Mesenchymal stem cell (in vitro differentiated cells and primary cell): Measurements from ENCODE around the gene SLC39A6.
"Not testable (repeated sequence)": the region's sequence is repeated elsewhere in the genome, so short reads cannot be mapped to it uniquely, and the experiment has no call there.

Experiments used
- DNase-seq: peaks from one replicate; pipeline ENCODE4 v3.0.0-alpha.2; 2013
- H2AFZ ChIP-seq: one replicate; pipeline ENCODE4 v1.6.1; 2013; ENCODE audit warnings: low read depth, mild to moderate bottlenecking, control low read depth, inconsistent platforms, low read length, moderate library complexity
- H2AK5ac ChIP-seq: 2 replicates; pipeline ENCODE4 v1.6.1; 2013; ENCODE audit warnings: low read length, moderate library complexity, mild to moderate bottlenecking, inconsistent platforms; ENCODE audit not compliant: severe bottlenecking
- H2BK120ac ChIP-seq: one replicate; pipeline ENCODE4 v1.6.1; 2013; ENCODE audit warnings: low read depth, mild to moderate bottlenecking, inconsistent platforms, low read length, moderate library complexity
- H2BK12ac ChIP-seq, 2 experiments: one replicate each; pipeline ENCODE4 v1.6.1; 2013; ENCODE audit warnings: inconsistent platforms in 2 of 2, low read length in 2 of 2, mild to moderate bottlenecking in 2 of 2, moderate library complexity in 2 of 2, control low read depth in 1 of 2
- H2BK15ac ChIP-seq: one replicate; pipeline ENCODE4 v1.6.1; 2013; ENCODE audit warnings: mild to moderate bottlenecking, low read depth, inconsistent platforms; ENCODE audit not compliant: poor library complexity, severe bottlenecking
- H2BK5ac ChIP-seq: 2 replicates; pipeline ENCODE4 v1.6.1; 2013; ENCODE audit warnings: low read depth, mild to moderate bottlenecking, low read length, control low read depth, inconsistent platforms; ENCODE audit not compliant: poor library complexity, severe bottlenecking
- H3K14ac ChIP-seq, 2 experiments: one replicate each; pipeline ENCODE4 v1.6.1; 2013; ENCODE audit warnings: inconsistent platforms in 2 of 2, low read length in 2 of 2, control low read depth in 1 of 2, mild to moderate bottlenecking in 1 of 2, moderate library complexity in 1 of 2
- H3K18ac ChIP-seq, 2 experiments: one replicate each; pipeline ENCODE4 v1.6.1; 2013; ENCODE audit warnings: inconsistent platforms in 2 of 2, low read length in 2 of 2, control low read depth in 1 of 2, low read depth in 1 of 2, mild to moderate bottlenecking in 1 of 2
- H3K23ac ChIP-seq, 2 experiments: one replicate each; pipeline ENCODE4 v1.6.1; 2013; ENCODE audit warnings: inconsistent platforms in 2 of 2, low read length in 2 of 2, mild to moderate bottlenecking in 2 of 2, moderate library complexity in 2 of 2, control low read depth in 1 of 2
- H3K27ac ChIP-seq: 2 replicates; pipeline ENCODE4 v1.5.1; 2013; ENCODE audit warnings: mild to moderate bottlenecking, moderate library complexity, low read length, control low read depth, inconsistent platforms; ENCODE audit not compliant: poor library complexity, severe bottlenecking
- H3K27me3 ChIP-seq, 2 experiments: 2 replicates each; pipeline versions ENCODE4 v1.6.1 to v1.7.0; 2013; ENCODE audit warnings: low read length in 2 of 2, mild to moderate bottlenecking in 2 of 2, moderate library complexity in 2 of 2, control low read depth in 1 of 2, inconsistent platforms in 1 of 2; ENCODE audit not compliant: control insufficient read depth in 1 of 2, insufficient read depth in 1 of 2
- H3K36me3 ChIP-seq, 2 experiments: 2 replicates each; pipeline versions ENCODE4 v1.6.1 to v1.7.0; 2013; ENCODE audit warnings: low read length in 2 of 2, control low read depth in 1 of 2, inconsistent platforms in 1 of 2, low read depth in 1 of 2, mild to moderate bottlenecking in 1 of 2; ENCODE audit not compliant: insufficient read depth in 2 of 2, control insufficient read depth in 1 of 2
- H3K4ac ChIP-seq, 2 experiments: one replicate each; pipeline ENCODE4 v1.6.1; 2013; ENCODE audit warnings: inconsistent platforms in 2 of 2, low read length in 2 of 2, mild to moderate bottlenecking in 2 of 2, moderate library complexity in 2 of 2, control low read depth in 1 of 2, low read depth in 1 of 2
- H3K4me1 ChIP-seq: 2 replicates; pipeline ENCODE4 v1.6.1; 2013; ENCODE audit warnings: low read depth, low read length, control low read depth; ENCODE audit not compliant: control insufficient read depth, insufficient read depth
- H3K4me2 ChIP-seq: 2 replicates; pipeline ENCODE4 v1.6.1; 2013; ENCODE audit warnings: low read length, mild to moderate bottlenecking, inconsistent platforms; ENCODE audit not compliant: poor library complexity, severe bottlenecking
- H3K4me3 ChIP-seq, 2 experiments: 2 replicates each; pipeline versions ENCODE4 v1.5.1 to v1.7.0; 2013; ENCODE audit warnings: low read length in 2 of 2, mild to moderate bottlenecking in 2 of 2, control low read depth in 1 of 2, low read depth in 1 of 2; ENCODE audit not compliant: insufficient read depth in 1 of 2
- H3K79me1 ChIP-seq: replicated peaks from 2 replicates; pipeline ENCODE4 v1.6.1; 2013; ENCODE audit warnings: mild to moderate bottlenecking, control low read depth, low read length, inconsistent platforms; ENCODE audit not compliant: poor library complexity, severe bottlenecking
- H3K9ac ChIP-seq: 2 replicates; pipeline ENCODE4 v1.7.0; 2013; ENCODE audit warnings: mild to moderate bottlenecking, low read length, moderate library complexity
- H3K9me3 ChIP-seq: 2 replicates; pipeline ENCODE4 v1.7.0; 2013; ENCODE audit warnings: mild to moderate bottlenecking, low read length; ENCODE audit not compliant: control insufficient read depth
- H4K8ac ChIP-seq: one replicate; pipeline ENCODE4 v1.6.1; 2013; ENCODE audit warnings: inconsistent platforms, mild to moderate bottlenecking, low read length, moderate library complexity
- H4K91ac ChIP-seq: one replicate; pipeline ENCODE4 v1.6.1; 2013; ENCODE audit warnings: mild to moderate bottlenecking, low read length, inconsistent platforms
- WGBS: methylation state at CpG from one replicate; pipeline ENCODE4 v1.1.7; 2013; ENCODE audit warnings: mixed read lengths; 5-methylcytosine and 5-hydroxymethylcytosine counted together

The SLC39A6 gene

GRCh38 chr18:36176177-36176584, 47.0 kb upstream of the SLC39A6 start:
- H3K27me3 ChIP-seq, result no peaks in the 10 kb centered on the region
- no peak overlapping the region for H3K4me2 ChIP-seq
- no peaks in the 10 kb centered on the region for H3K4me1 ChIP-seq
- H2BK120ac ChIP-seq, result no peak overlapping the region
- H3K4me3 ChIP-seq, result no peak overlapping the region
- no peak overlapping the region for H2AFZ ChIP-seq
- no peak overlapping the region for H2BK12ac ChIP-seq
- no peak overlapping the region for H3K23ac ChIP-seq
- 96% methylated on average over 2 of the region's 2 CpGs for WGBS
- H3K79me1 ChIP-seq, result peaks cover 14% of the 10 kb centered on the region
- H3K27ac ChIP-seq, result no peak overlapping the region
- H3K14ac ChIP-seq, result no peak overlapping the region
- no peak overlapping the region for H3K4ac ChIP-seq
- H3K18ac ChIP-seq, result no peak overlapping the region
- H4K91ac ChIP-seq, result no peak overlapping the region
- H3K9me3 ChIP-seq, result no peaks in the 10 kb centered on the region
- peaks cover 27 to 73% of the 10 kb centered on the region in 2 experiments for H3K36me3 ChIP-seq
- H3K9ac ChIP-seq, result no peak overlapping the region
- no peak overlapping the region for H4K8ac ChIP-seq
- H2BK5ac ChIP-seq, result no peak overlapping the region
- no peak overlapping the region for H2AK5ac ChIP-seq
- no peak for DNase-seq
- no peak overlapping the region for H2BK15ac ChIP-seq

DNA sequence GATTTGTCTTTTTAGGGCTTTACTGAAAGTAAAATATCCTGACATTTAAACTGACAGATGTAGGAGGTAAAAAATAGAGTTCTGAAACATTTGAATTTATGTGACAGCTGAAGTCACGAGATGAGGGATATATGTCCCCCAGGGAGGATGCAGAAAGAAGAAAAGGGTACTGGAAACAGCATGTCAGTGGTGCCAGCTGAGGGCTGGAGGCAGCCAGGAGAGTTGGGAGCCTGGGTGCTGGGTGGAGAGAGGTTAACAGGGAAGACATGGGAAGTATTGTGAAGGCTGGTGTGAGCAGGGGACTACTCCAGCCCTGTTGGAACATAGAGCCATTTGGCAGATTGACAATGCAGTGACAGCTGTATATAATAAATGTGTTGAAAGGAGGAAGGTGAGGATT, 46.3 kb upstream of the SLC39A6 start:
- H3K4ac ChIP-seq, result no peak overlapping the region
- H3K79me1 ChIP-seq, result peaks cover 17% of the 10 kb centered on the region
- no peak overlapping the region for H4K8ac ChIP-seq
- H2AK5ac ChIP-seq, result no peak overlapping the region
- H3K4me2 ChIP-seq, result no peak overlapping the region
- H3K4me3 ChIP-seq, result no peak overlapping the region
- no peak overlapping the region for H3K27ac ChIP-seq
- no peak overlapping the region for H2BK120ac ChIP-seq
- H3K14ac ChIP-seq, result no peak overlapping the region
- H2AFZ ChIP-seq, result no peak overlapping the region
- no peak overlapping the region for H2BK12ac ChIP-seq
- H3K9ac ChIP-seq, result no peak overlapping the region
- H3K23ac ChIP-seq, result no peak overlapping the region
- H2BK15ac ChIP-seq, result no peak overlapping the region
- H4K91ac ChIP-seq, result no peak overlapping the region
- no peaks in the 10 kb centered on the region for H3K9me3 ChIP-seq
- H3K27me3 ChIP-seq, result no peaks in the 10 kb centered on the region
- H3K18ac ChIP-seq, result no peak overlapping the region
- H2BK5ac ChIP-seq, result no peak overlapping the region
- 97% methylated on average over 1 of the region's 1 CpG for WGBS
- peaks cover 30 to 80% of the 10 kb centered on the region in 2 experiments for H3K36me3 ChIP-seq
- no peaks in the 10 kb centered on the region for H3K4me1 ChIP-seq
- no peak for DNase-seq

- H4K8ac ChIP-seq, result no peak overlapping the region
- no peak overlapping the region for H3K27ac ChIP-seq
- H3K9me3 ChIP-seq, result no peaks in the 10 kb centered on the region
- no peak overlapping the region for H3K4me2 ChIP-seq
- no peak overlapping the region for H2AFZ ChIP-seq
- H3K23ac ChIP-seq, result no peak overlapping the region
- H3K27me3 ChIP-seq, result no peaks in the 10 kb centered on the region
- 82% methylated on average over 3 of the region's 5 CpGs for WGBS
- peaks cover 2% of the 10 kb centered on the region for H3K4me1 ChIP-seq
- no peak overlapping the region for H2AK5ac ChIP-seq
- H3K14ac ChIP-seq, result peak overlapping the region in 1 of 2 experiments; percentile 31
- H2BK120ac ChIP-seq, result no peak overlapping the region
- DNase-seq, result no peak
- H4K91ac ChIP-seq, result no peak overlapping the region
- H3K18ac ChIP-seq, result no peak overlapping the region
- no peak overlapping the region for H3K4me3 ChIP-seq
- peaks cover 23% of the 10 kb centered on the region for H3K79me1 ChIP-seq
- H3K9ac ChIP-seq, result no peak overlapping the region
- H2BK12ac ChIP-seq, result no peak overlapping the region
- H2BK5ac ChIP-seq, result no peak overlapping the region
- H2BK15ac ChIP-seq, result no peak overlapping the region
- H3K36me3 ChIP-seq, result peaks cover 50 to 89% of the 10 kb centered on the region in 2 experiments
- no peak overlapping the region for H3K4ac ChIP-seq
Measured at GRCh38 chr18:36169938-36170337, 40.8 kb upstream of the SLC39A6 start.

DNA sequence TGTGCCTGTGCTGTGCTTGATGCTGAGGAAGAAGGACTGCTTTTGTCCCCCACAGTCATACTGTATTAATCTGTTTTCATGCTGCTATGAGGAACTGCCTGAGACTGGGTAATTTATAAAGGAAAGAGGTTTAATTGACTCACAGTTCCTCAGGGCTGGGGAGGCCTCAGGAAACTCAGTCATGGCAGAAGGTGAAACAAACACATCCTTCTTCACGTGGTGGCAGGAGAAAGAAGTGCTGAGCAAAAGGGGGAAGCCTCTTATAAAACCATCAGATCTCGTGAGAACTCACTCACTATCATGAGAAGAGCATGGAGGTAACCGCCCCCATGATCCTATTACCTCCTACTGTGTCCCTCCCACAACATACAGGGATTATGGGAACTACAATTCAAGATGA, 39.2 kb upstream of the SLC39A6 start:
- H3K4me3 ChIP-seq, DNase-seq, H2BK120ac ChIP-seq: not testable (repeated sequence)

More for the DNA sequence above, 39.2 kb upstream of the SLC39A6 start:
- not testable (repeated sequence) for H2BK5ac ChIP-seq, H4K8ac ChIP-seq, H3K27ac ChIP-seq, H2AFZ ChIP-seq, H3K9me3 ChIP-seq, H3K27me3 ChIP-seq, H2BK12ac ChIP-seq, H2BK15ac ChIP-seq, H3K4ac ChIP-seq, H3K18ac ChIP-seq, H3K23ac ChIP-seq, H3K4me2 ChIP-seq, H2AK5ac ChIP-seq, H3K4me1 ChIP-seq, H4K91ac ChIP-seq, H3K14ac ChIP-seq, H3K9ac ChIP-seq
- H3K36me3 ChIP-seq, result peaks cover 47 to 89% of the 10 kb centered on the region in 2 experiments
- H3K79me1 ChIP-seq, result peaks cover 19% of the 10 kb centered on the region
- WGBS, result 92% methylated on average over 3 of the region's 3 CpGs
